H4 (cell line): ENCODE measurements around the gene IARS1. TPM values are rescaled to one million over a fixed set of nuclear protein-coding genes. Genes with fewer than 3 reads are reported as not detected.

Source experiments
- total RNA-seq: library from RNA; depleted of rRNA; stranded (reverse); fragments of >200 nt; shearing (Covaris generic); gene quantifications from 2 replicates; pipeline ENCODE4 v1.2.3, GENCODE V29; 2014; rRNA removed

The IARS1 gene
- total RNA-seq, 1 experiment from 2014 or later = 199 TPM

Other genes starting within 250 kb of the IARS1 start
- 92.3 and 94.6 TPM in 2 replicates for gene SPTLC1, start 178.3 kb downstream of the IARS1 start, total RNA-seq
- 10.7 and 11.0 TPM in 2 replicates for gene NOL8, start 31.7 kb upstream of the IARS1 start, total RNA-seq
- 2.3 and 9.6 TPM in 2 replicates for gene CENPP, start 32.3 kb upstream of the IARS1 start, total RNA-seq
- gene OGN, start 110.9 kb upstream of the IARS1 start, total RNA-seq = not detected in 2 replicates
- gene OMD, start 130.8 kb upstream of the IARS1 start, total RNA-seq = 0.21 and 0.23 TPM in 2 replicates
- gene ASPN, start 188.8 kb upstream of the IARS1 start, total RNA-seq = not detected in 2 replicates
- gene ECM2, start 242.3 kb upstream of the IARS1 start, total RNA-seq = 2.0 and 5.2 TPM in 2 replicates